Transverse colon (tissue), 4 donors: ENCODE measurements around the gene SWAP70. TPM values are rescaled to one million over a fixed set of nuclear protein-coding genes. Genes with fewer than 3 reads are reported as not detected.
"Not testable (repeated sequence)": the region's sequence is repeated elsewhere in the genome, so short reads cannot be mapped to it uniquely, and the experiment has no call there.

Experiments used
- DNase-seq: peaks from one replicate; pipeline ENCODE4 v3.0.0-alpha.2; 2019
- H3K27ac ChIP-seq, 4 donors: fragments of 200-600 bp; sonication (generic); 2 replicates each; pipeline ENCODE4 v1.5.1; 2016 to 2018; ENCODE audit warnings: inconsistent platforms in 4 of 4
- H3K27me3 ChIP-seq: fragments of 200-600 bp; sonication (generic); 2 replicates; pipeline ENCODE4 v1.5.1; 2017; ENCODE audit warnings: inconsistent platforms
- H3K36me3 ChIP-seq, 4 donors: fragments of 200-600 bp; sonication (generic); 2 replicates each; pipeline ENCODE4 v1.5.1; 2017 to 2019; ENCODE audit warnings: inconsistent platforms in 4 of 4
- H3K4me1 ChIP-seq, 4 donors: fragments of 200-600 bp; sonication (generic); 2 replicates each; pipeline ENCODE4 v1.5.1; 2017 to 2020; ENCODE audit warnings: inconsistent platforms in 4 of 4
- H3K4me3 ChIP-seq, 4 donors: fragments of 200-600 bp; sonication (generic); 1 replicate in 1 of 4; 2 replicates in 3 of 4; pipeline versions ENCODE4 v1.5.1 to v1.6.1; 2017 to 2019; ENCODE audit warnings: inconsistent platforms in 4 of 4
- H3K9me3 ChIP-seq, 2 donors: fragments of 200-600 bp; sonication (generic); 2 replicates each; pipeline ENCODE4 v1.5.1; 2017 to 2019; ENCODE audit warnings: inconsistent platforms in 2 of 2
- CTCF ChIP-seq, 5 experiments: fragments of 200-600 bp in 3 of 5; fragments of 450-650 bp in 2 of 5; sonication (generic) in 3 of 5; IDR thresholded peaks; 1 replicate in 2 of 5; 2 replicates in 3 of 5; pipeline ENCODE4 v1.5.1; 2016 to 2017; ENCODE audit warnings: antibody characterized with exemption in 5 of 5, inconsistent platforms in 3 of 5, mild to moderate bottlenecking in 2 of 5, moderate library complexity in 1 of 5
- EP300 ChIP-seq: sonication (generic); formaldehyde crosslinking; IDR thresholded peaks from one replicate; pipeline ENCODE4 v1.6.1; 2017; ENCODE audit warnings: antibody characterized with exemption, low read depth
- POLR2A ChIP-seq: fragments of 450-650 bp; IDR thresholded peaks from one replicate; pipeline ENCODE4 v1.6.1; 2016; ENCODE audit warnings: antibody characterized with exemption, mild to moderate bottlenecking, moderate library complexity
- POLR2AphosphoS5 ChIP-seq, 3 donors: sonication (generic); formaldehyde crosslinking; IDR thresholded peaks; one replicate each; pipeline ENCODE4 v1.6.1; 2016; ENCODE audit warnings: antibody characterized with exemption in 3 of 3
- WGBS, 2 donors: methylation state at CpG; one replicate each; pipeline ENCODE4 v1.1.5; 2018; ENCODE audit warnings: low coverage in 1 of 2; 5-methylcytosine and 5-hydroxymethylcytosine counted together
- in situ Hi-C, 4 donors: fragments of 200-750 bp; cut with MboI; loops; one replicate each; pipeline versions ENCODE4 v1.15.0 to v1.15.1; 2017; ENCODE audit warnings: low sequenced_read_pairs in 3 of 4, low pct_ligation_motif_present in 1 of 4, low pct_unique_long_range_greater_than_20kb in 1 of 4
- intact Hi-C: fragments of 100-400 bp; cut with DNase I; formaldehyde crosslinking; loops from one replicate; pipeline ENCODE4 v1.15.1; 2023; ENCODE audit warnings: low total_unique reads
- total RNA-seq, 4 donors: library from RNA; depleted of rRNA; stranded (reverse); fragments of >200 nt; gene quantifications; one replicate each; pipeline ENCODE4 v1.1.0, GENCODE V29; 2016

SWAP70 gene
- total RNA-seq, 4 donors from 2014 or later, result 18.8 to 52.5 (median 29.1) TPM

DNA sequence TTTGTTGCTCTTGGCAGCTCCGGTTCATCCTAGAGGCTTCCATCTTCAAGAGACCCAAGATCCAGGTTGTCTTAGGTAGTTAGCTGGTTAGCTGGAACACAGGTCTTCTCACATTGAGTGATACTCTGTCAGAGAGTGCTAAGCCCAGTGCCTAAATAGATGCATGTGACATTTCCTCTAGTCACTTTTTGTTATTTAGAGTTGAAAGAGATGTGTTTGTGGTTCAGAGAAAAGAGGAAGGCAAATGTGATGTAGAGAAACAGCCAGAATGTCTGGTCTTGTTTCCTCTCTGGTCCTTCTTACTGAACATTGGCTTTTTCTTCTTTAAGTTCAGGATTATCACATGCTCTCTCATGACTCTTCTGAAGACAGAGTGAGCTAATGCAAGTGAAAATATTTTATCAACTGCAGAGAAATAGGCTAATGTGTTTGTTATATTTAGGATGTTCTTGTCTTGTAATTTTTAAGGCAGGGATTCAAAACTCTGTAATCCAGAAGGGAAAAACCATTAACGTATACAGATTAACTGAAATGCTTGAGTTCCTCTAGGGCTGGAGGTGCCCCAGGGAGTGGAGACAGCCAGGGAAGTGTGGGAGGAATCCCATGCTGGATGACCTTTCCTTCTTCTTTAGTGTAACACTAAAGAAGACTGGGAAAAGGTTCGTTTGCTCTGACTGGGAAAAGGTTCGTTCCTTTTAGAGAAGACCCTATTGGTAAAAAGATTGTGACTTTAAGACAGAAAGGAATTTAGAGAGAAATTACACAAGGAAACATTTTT, 75.4 kb downstream of the SWAP70 start:
- DNase-seq, result no peak
- Histone ChIP-seq H3K4me1 (peaks cover 0 to 20% (median 4%) of the 10 kb centered on the region in 4 donors), H3K9me3 (no peaks in the 10 kb centered on the region), H3K36me3 (peaks cover 0 to 31% (median 10%) of the 10 kb centered on the region in 4 donors), H3K4me3 (no peak overlapping the region), H3K27me3 (no peaks in the 10 kb centered on the region), H3K27ac (peak overlapping the region in 3 of 4 donors; percentile 4 to 51 (median 30))
- intact Hi-C loops, result no loop called here
- 82 to 96% methylated on average over 3 to 4 of the region's 4 CpGs for WGBS, 2 donors
- in situ Hi-C loops, result no loop called here
- TF ChIP-seq POLR2AphosphoS5 (IDR thresholded peaks at IDR 0.05) (no peak), POLR2A (no peak)

DNA sequence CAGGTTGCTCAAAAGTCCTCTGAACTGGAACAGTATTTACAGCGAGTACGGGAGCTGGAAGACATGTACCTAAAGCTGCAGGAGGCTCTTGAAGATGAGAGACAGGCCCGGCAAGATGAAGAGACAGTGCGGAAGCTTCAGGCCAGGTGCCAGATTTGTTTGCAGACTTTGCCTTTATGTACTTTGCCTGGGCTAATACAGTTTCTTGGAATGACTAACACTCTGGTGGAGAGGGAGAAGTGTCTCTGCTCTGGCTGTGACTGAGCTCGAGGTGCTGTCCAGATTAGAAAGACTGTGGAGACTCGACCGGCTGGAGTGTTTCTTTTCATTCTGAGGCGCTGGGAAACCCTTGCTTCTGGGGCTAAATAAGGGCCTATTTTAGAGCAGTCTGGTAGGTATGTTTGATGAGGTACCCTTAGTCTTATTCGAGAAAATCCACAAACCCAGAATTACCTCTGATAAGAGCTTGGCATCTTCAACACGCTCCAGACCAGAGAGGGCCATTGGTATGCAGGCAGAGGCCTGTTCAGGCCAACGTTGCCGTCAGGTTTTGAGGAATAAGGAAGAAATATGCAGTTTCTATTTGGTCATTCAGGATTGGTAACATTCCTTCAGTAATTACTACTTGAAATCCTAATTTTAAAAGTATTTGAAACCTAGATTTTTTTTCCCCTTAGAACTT, 76.5 kb downstream of the SWAP70 start:
- in situ Hi-C loops, result loop anchor here in 2 of 4 donors (10.0 kb wide), 2 partner anchors 76 to 126 kb away; partner anchors contain the start of gene SWAP70 (in 1 of the 2)
- intact Hi-C loops, result no loop called here
- DNase-seq, result peak; percentile 29
- H3K27me3 ChIP-seq, result no peaks in the 10 kb centered on the region
- H3K36me3 ChIP-seq, result peaks cover 0 to 31% (median 10%) of the 10 kb centered on the region in 4 donors
- no peak for TF ChIP-seq POLR2A
- TF ChIP-seq CTCF (IDR thresholded peaks at IDR 0.05), result no peak
- no peak for TF ChIP-seq POLR2AphosphoS5 (IDR thresholded peaks at IDR 0.05)
- no peak for TF ChIP-seq EP300
- H3K27ac ChIP-seq, result peak overlapping the region in 3 of 4 donors; percentile 17 to 32 (median 30)
- H3K4me1 ChIP-seq, result peaks cover 0 to 20% (median 4%) of the 10 kb centered on the region in 4 donors
- WGBS, 2 donors, result 56 to 64% methylated on average over 3 to 12 of the region's 12 CpGs
- no peak overlapping the region for H3K4me3 ChIP-seq
- no peaks in the 10 kb centered on the region for H3K9me3 ChIP-seq

GRCh38 chr11:9741260-9741659, 77.4 kb downstream of the SWAP70 start:
- 86 to 96% methylated on average over 6 of the region's 6 CpGs for WGBS, 2 donors
- in situ Hi-C loops (loop anchor here in 2 of 4 donors (10.0 kb wide), 2 partner anchors 76 to 126 kb away; partner anchors contain the start of gene SWAP70 (in 1 of the 2)), intact Hi-C loops (no loop called here)
- H3K4me1 ChIP-seq, result peaks cover 0 to 20% (median 4%) of the 10 kb centered on the region in 4 donors
- TF ChIP-seq EP300, result no peak
- no peak for TF ChIP-seq CTCF (IDR thresholded peaks at IDR 0.05)
- TF ChIP-seq POLR2A, result no peak
- H3K4me3 ChIP-seq, result no peak overlapping the region
- H3K27ac ChIP-seq, result no peak overlapping the region
- no peaks in the 10 kb centered on the region for H3K9me3 ChIP-seq
- H3K36me3 ChIP-seq, result peaks cover 0 to 31% (median 7%) of the 10 kb centered on the region in 4 donors
- no peaks in the 10 kb centered on the region for H3K27me3 ChIP-seq
- DNase-seq, result no peak

DNA sequence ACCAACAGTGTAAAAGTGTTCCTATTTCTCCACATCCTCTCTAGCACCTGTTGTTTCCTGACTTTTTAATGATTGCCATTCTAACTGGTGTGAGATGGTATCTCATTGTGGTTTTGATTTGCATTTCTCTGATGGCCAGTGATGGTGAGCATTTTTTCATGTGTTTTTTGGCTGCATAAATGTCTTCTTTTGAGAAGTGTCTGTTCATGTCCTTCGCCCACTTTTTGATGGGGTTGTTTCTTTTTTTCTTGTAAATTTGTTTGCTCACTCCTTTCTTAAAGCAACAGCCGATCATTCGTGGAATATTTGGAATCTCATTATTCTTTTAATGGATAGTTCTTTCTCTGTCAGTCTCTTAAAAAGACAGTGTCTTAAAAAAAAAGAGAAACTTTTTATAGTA, 79.6 kb downstream of the SWAP70 start:
- H3K4me3 ChIP-seq, H3K27me3 ChIP-seq, DNase-seq, intact Hi-C loops, H3K27ac ChIP-seq, H3K9me3 ChIP-seq: not testable (repeated sequence)
- peaks cover 4 to 29% (median 11%) of the 10 kb centered on the region in 4 donors for H3K4me1 ChIP-seq
- whole genome bisulfite sequencing, 2 donors, result 90 to 92% methylated on average over 3 of the region's 3 CpGs
- in situ Hi-C loops, result loop anchor here in 2 of 4 donors (10.0 kb wide), 2 partner anchors 79 to 129 kb away; partner anchors contain the start of gene SWAP70 (in 1 of the 2)
- peaks cover 0 to 26% (median 5%) of the 10 kb centered on the region in 4 donors for H3K36me3 ChIP-seq
